DMS153 treated with DMSO at 0.1 percent for 48 hours (cell line): ENCODE results near the gene PCF11.
"Not testable (repeated sequence)": the region's sequence is repeated elsewhere in the genome, so short reads cannot be mapped to it uniquely, and the experiment has no call there.

Source experiments
- DNase-seq: peaks from one replicate; lab custom pipeline; 2025; ENCODE audit not compliant: unreplicated experiment; lab: John Stamatoyannopoulos, UW

The PCF11 gene

GRCh38 chr11:83156996-83157593 is at the start of gene PCF11:
Gene PCF11 (plus strand): TSS chr11:83157131. CDS start chr11:83157440, 309 bp downstream.
- no peak for DNase-seq

GRCh38 chr11:83112886-83113285 is 44.0 kb upstream of the PCF11 start:
- DNase-seq = no peak

- DNase-seq = no peak
These were observed 41.9 kb upstream of the PCF11 start for GRCh38 chr11:83115026-83115425.

- DNase-seq = no peak
These were observed 41.4 kb upstream of the PCF11 start for GRCh38 chr11:83115551-83115950.

GRCh38 chr11:83116015-83116641 is 40.8 kb upstream of the PCF11 start:
- DNase-seq = no peak

- DNase-seq = no peak
These were observed 38.1 kb upstream of the PCF11 start for GRCh38 chr11:83118814-83119213.

GRCh38 chr11:83119216-83119615 is 37.7 kb upstream of the PCF11 start:
- no peak for DNase-seq

GRCh38 chr11:83120327-83120726 is 36.6 kb upstream of the PCF11 start:
- DNase-seq = no peak

- no peak for DNase-seq
These were observed 34.9 kb upstream of the PCF11 start for GRCh38 chr11:83122050-83122449.

- DNase-seq = no peak
These were observed 34.2 kb upstream of the PCF11 start for GRCh38 chr11:83122766-83123165.

GRCh38 chr11:83124636-83125424 is 32.1 kb upstream of the PCF11 start:
- no peak for DNase-seq

- DNase-seq = no peak
These were observed 31.4 kb upstream of the PCF11 start for GRCh38 chr11:83125577-83125976.

- no peak for DNase-seq
These were observed 29.7 kb upstream of the PCF11 start for GRCh38 chr11:83127310-83127637.

- no peak for DNase-seq
These were observed 24.7 kb upstream of the PCF11 start for GRCh38 chr11:83132191-83132590.

- DNase-seq = not testable (repeated sequence)
These were observed 23.7 kb upstream of the PCF11 start for GRCh38 chr11:83133266-83133665.

- DNase-seq = no peak
These were observed 17.6 kb upstream of the PCF11 start for GRCh38 chr11:83139310-83139709.

- no peak for DNase-seq
These were observed 16.1 kb upstream of the PCF11 start for GRCh38 chr11:83140691-83141455.

- DNase-seq = no peak
These were observed 9.0 kb upstream of the PCF11 start for GRCh38 chr11:83147895-83148294.

- DNase-seq = no peak
These were observed 6.5 kb upstream of the PCF11 start for GRCh38 chr11:83150450-83150849.

- no peak for DNase-seq
These were observed 5.5 kb upstream of the PCF11 start for GRCh38 chr11:83151274-83151977.

- DNase-seq = no peak
These were observed 4.7 kb upstream of the PCF11 start for GRCh38 chr11:83152264-83152663.
